Measurements from ENCODE around the gene KRTAP6-2.
A peak's percentile ranks its signal among the peaks of the same experiment; 100 is the strongest.

Gene KRTAP6-2

GRCh38 chr21:30598802-30599201 lies at the start of gene KRTAP6-2:
Gene KRTAP6-2, minus strand, starts transcription at chr21:30598902. Its CDS starts 28 bp downstream, at chr21:30598874.
- no peak for DNase-seq

- no peak for DNase-seq
These were observed 48.3 kb upstream of the KRTAP6-2 start for GRCh38 chr21:30646904-30647414.

DNA sequence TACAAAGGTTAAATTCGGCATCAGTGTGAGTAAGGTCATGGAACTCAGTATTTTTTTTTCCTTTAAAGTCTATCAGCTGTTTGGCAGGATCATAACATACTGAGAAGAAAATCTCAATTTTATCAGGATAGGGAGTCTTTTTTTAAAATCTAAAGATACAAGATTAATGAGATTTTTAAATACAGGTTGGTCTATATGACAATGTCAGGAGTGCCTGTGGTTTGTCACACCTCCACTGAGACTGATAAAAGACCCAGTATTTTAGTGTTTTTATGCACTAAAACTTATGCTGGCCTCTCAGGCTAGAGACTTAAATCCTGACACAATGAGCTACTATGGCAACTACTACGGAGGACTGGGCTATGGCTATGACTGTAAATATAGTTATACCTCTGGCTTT lies 43.9 kb upstream of the KRTAP6-2 start, which contains the start of gene KRTAP20-3:
Gene KRTAP20-3, plus strand, starts transcription at position 301 of the 400 bp plus-strand sequence.
- DNase-seq = no peak

DNA sequence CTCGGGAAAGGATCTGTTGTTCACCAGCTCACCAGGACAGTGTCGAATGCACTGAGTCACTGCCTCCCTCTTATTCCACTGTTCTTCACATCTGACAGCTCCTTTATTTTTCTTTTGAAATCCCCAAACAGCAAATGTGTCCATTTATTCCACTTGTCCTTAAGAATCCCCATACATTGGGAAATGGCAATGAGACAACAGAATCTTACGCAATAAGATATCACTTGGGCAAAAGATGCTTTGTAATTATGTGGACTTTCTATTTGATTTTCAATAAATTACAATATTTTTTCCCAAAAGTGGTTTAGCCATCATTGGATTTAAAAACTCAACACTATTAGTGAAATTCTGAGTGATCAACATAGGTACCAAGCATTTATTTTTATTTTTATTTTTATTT lies 40.0 kb upstream of the KRTAP6-2 start:
- no peak for DNase-seq

- DNase-seq = no peak
These were observed 36.2 kb upstream of the KRTAP6-2 start, which contains the start of gene KRTAP20-2 for GRCh38 chr21:30634906-30635305. Gene KRTAP20-2, plus strand, starts transcription at chr21:30635206. Its CDS starts 58 bp downstream, at chr21:30635264.

- DNase-seq = no peak
These were observed 30.5 kb upstream of the KRTAP6-2 start for GRCh38 chr21:30629200-30629599.

GRCh38 chr21:30628109-30628508 lies 29.4 kb upstream of the KRTAP6-2 start:
- no peak for DNase-seq

- DNase-seq = no peak
These were observed 26.9 kb upstream of the KRTAP6-2 start for GRCh38 chr21:30625449-30626165.

- DNase-seq = no peak
These were observed 24.7 kb upstream of the KRTAP6-2 start for GRCh38 chr21:30623362-30623761.

DNA sequence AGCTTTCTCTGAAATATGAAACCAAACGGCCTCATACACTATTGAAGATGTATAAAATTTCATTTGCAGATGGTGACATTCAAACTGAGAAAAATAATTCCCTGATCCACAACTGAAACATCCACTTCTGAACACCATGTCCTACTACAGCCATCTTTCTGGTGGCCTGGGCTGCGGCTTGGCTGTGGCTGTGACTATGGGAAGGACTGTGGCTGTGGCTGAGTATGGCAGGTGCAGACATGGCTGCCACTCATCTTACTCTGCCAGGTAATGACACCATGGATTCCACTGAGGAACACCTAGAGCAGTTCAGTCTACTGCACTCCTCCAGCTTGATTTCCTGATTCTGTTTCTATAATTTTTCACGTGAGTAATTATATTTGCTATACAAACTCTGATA lies 21.8 kb upstream of the KRTAP6-2 start, which contains the start of gene KRTAP20-4:
Gene KRTAP20-4, plus strand, starts transcription at position 106 of the 400 bp plus-strand sequence.
- DNase-seq = peak; percentile 6

DNA sequence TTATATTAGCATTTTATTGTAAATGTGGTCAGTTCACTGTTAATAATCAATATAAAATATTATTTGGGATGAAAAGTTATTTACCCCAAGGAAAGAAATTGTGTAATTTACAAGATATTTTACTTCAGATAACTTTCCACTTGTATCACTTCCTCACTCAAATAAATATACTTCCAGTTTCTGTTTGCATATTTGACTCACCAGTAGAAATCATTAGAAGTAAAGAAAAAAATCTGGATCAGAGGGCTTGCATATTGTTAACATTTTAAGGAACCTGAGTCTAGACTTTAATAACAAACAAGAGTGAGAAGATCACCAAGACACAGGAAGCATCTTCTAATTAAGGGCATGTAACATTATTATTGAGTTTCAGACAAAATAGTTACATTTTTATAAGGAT lies 21.4 kb upstream of the KRTAP6-2 start:
- no peak for DNase-seq

- no peak for DNase-seq
These were observed 17.4 kb upstream of the KRTAP6-2 start, which contains the start of gene KRTAP20-1 for GRCh38 chr21:30616125-30616524. Gene KRTAP20-1, plus strand, starts transcription at chr21:30616425. Its CDS starts 30 bp downstream, at chr21:30616455.

DNA sequence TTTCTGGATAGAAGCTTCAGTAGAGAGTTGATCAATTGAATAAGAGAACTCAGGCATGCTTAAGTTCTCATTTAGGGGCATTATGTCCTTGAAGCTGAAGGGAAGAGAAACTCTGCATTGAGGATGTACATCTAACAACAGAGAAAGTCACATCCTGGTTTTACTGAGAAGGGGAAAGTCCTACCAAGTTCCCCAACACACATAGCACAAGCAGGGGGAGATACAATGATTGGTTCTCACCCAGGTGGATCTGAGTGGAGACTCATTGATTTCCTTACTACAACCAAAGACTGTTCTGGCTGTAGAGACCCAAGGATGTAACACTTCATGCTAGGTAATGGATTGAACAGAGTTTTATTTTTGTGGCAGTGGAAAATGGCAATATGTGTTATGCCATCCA lies 16.5 kb upstream of the KRTAP6-2 start:
- DNase-seq = no peak

GRCh38 chr21:30613836-30614235 lies 15.1 kb upstream of the KRTAP6-2 start, which contains the start of gene KRTAP6-1:
Gene KRTAP6-1, minus strand, starts transcription at chr21:30613930. Its CDS starts 26 bp downstream, at chr21:30613904.
- DNase-seq = no peak

DNA sequence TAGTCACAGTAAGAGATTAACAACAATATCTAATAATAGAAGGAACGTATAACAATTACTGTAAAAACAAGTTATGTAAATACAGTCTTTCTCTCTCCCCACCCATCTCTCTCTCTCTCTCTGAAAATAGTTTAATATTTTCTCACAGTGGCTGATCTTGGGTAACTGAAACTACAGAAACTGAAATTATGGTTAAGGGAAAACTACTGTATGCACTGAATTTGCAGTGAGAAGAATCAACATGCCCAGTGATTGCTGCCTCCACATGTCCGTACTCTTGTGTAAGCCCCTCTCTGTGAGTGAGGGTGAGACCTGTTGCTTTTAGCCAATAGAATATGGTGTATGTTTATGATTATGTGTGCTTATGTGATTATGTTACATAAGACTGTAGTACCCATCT lies 13.4 kb upstream of the KRTAP6-2 start:
- DNase-seq = no peak

DNA sequence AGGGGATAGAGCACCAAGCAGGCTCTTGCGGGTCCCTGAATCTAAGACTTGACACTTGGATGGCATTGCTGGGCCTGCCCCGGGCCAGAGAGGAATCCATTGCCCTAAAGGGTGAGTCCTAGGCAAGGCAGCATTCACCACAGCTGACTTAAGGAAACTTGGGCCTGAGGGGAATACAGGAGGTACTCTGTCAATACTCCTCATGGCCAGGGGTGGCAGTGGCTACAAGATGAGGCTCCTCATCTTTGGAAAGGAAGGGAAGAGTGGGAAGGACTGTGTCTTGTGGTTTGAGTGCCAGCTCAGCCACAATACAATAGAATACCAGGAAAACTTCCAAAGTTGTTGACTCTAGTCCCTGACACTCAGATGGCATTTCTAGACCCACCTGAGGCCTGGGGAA lies 7.3 kb upstream of the KRTAP6-2 start:
- DNase-seq = no peak

DNA sequence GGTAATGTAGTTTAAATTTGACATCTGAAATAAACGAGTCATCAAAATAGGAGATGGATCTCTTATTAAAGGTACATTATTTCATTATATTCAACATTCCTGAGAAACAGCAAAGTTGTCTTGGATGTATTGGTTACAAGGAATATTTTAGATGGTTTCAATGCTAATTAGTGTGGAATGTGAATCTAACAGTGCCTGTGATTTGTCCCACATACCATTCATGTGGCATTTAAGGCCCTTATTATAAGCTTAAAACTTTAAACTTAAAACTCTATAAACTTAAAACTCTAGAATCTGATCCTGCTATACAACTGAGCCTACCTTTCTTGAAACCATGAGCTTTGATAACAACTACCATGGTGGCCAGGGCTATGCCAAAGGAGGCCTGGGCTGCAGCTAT lies 2.1 kb upstream of the KRTAP6-2 start, which contains the start of gene KRTAP22-1:
Gene KRTAP22-1, plus strand, starts transcription at position 301 of the 400 bp plus-strand sequence.
- DNase-seq = no peak

- no peak for DNase-seq
These were observed 6.6 kb downstream of the KRTAP6-2 start, which contains the start of gene KRTAP6-3 for GRCh38 chr21:30592140-30592539. Gene KRTAP6-3, plus strand, starts transcription at chr21:30592440. Its CDS starts 6 bp downstream, at chr21:30592446.

DNA sequence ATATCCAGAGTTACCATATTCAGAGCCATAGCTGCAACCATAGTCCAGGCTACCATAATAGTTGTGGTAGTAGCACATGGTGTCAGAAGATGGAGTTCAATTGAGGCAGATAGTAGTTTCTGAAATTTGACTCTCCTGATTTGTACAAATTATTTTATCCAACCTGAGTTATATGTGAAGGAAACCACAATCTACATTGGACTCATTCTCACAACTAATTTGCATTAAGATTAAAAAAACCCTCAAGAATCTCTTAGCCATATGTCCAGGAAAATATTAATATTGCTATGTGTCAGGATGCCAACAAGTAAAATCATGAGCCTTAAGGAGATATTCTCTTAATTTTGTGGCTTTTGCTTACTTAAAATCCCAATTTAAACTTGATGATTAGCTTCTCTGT lies 8.4 kb downstream of the KRTAP6-2 start, which contains the start of gene KRTAP22-2:
Gene KRTAP22-2, minus strand, starts transcription at position 101 of the 400 bp plus-strand sequence.
- DNase-seq = no peak

DNA sequence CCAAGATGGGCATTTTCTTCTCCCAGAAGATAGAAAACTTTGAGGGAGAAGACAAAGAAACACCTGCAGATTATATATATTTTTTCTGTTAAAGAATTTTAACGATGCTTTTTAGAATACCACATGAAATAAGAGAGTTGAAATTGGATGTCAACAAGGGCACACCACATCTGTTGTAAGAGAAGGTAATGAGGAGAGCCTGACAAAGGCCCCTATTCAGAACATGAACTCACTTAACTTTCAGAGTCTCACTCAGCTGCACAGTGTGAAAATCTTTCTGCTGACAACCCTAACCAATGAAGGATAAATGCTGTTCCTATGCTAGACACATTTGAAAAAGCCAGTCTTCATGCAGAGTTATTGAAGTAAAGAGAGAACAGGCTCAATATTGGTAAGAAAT lies 15.8 kb downstream of the KRTAP6-2 start:
- DNase-seq = no peak

DNA sequence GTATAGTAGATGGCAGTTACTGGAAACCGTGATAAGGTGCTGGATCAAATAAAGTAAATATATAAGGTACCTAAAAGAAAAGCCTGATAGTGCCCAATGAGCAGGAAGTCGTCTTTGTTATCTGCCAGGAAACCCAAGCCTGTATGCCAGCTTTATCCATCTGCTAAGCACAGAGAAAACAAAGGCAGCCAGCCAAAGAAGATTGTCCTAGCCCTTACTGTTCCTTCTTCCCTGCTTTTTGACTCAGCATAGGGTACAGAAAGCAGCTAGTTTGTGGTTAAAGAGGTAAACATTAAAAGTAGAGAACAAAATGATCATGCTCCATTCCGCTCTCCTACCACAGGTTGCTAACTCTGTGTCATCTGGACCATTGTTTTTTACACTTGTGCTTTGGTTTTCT lies 18.6 kb downstream of the KRTAP6-2 start:
- no peak for DNase-seq

- DNase-seq = no peak
These were observed 19.4 kb downstream of the KRTAP6-2 start for GRCh38 chr21:30579346-30579745.

DNA sequence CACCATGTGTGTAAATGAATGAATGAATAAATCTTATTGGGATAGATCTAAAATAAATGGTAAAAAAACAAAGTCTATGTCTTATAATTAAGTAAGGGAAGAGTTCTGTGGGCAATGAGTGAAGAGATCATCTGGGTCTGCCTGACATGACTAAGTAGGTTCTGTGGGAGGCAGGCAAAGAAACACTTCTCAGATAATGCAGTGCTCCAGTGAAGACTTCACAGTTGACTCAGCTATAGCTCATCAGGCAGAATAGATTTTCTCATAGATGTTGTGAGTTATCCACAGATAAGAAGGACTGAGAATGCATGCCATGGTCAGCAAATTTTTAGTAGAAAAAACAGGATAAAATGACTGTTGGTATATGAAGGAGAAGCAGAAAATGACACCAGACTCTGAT lies 20.9 kb downstream of the KRTAP6-2 start:
- peak; percentile 15 for DNase-seq

- DNase-seq = no peak
These were observed 31.1 kb downstream of the KRTAP6-2 start for GRCh38 chr21:30567617-30568016.
